NT2/D1 (cell line): ENCODE results near the gene FRRS1.

Source experiments
- DNase-seq: peaks from one replicate; pipeline ENCODE4 v3.0.0-alpha.2; 2011; ENCODE audit warnings: low read depth, low spot score
- H3K27me3 ChIP-seq: 2 replicates; pipeline ENCODE4 v1.6.0; 2011; ENCODE audit warnings: mild to moderate bottlenecking; ENCODE audit not compliant: insufficient read length, insufficient read depth
- H3K36me3 ChIP-seq: 2 replicates; pipeline ENCODE4 v1.6.1; 2011; ENCODE audit warnings: mild to moderate bottlenecking, low read length, mixed read lengths; ENCODE audit not compliant: insufficient read depth, insufficient read length
- H3K4me1 ChIP-seq: 2 replicates; pipeline ENCODE4 v1.5.1; 2011; ENCODE audit not compliant: insufficient read depth, insufficient read length
- H3K4me3 ChIP-seq: 2 replicates; pipeline ENCODE4 v1.5.1; 2011; ENCODE audit warnings: low read depth; ENCODE audit not compliant: insufficient read length
- H3K9ac ChIP-seq: 2 replicates; pipeline ENCODE4 v1.6.0; 2011; ENCODE audit warnings: low read depth; ENCODE audit not compliant: insufficient read length
- H3K9me3 ChIP-seq: 2 replicates; pipeline ENCODE4 v1.5.1; 2011; ENCODE audit warnings: mild to moderate bottlenecking, low read length; ENCODE audit not compliant: insufficient read depth
- SUZ12 ChIP-seq: IDR thresholded peaks from 2 replicates; pipeline ENCODE4 v1.6.1; 2011; ENCODE audit not compliant: insufficient read length, insufficient read depth; ENCODE audit errors: extremely low read depth
- YY1 ChIP-seq: IDR thresholded peaks from 2 replicates; pipeline ENCODE4 v1.6.1; 2011; ENCODE audit not compliant: insufficient read length, insufficient read depth
- ZNF274 ChIP-seq: IDR thresholded peaks from 2 replicates; pipeline ENCODE4 v1.6.1; 2011; ENCODE audit warnings: mild to moderate bottlenecking, low read depth, low read length

FRRS1 gene

DNA sequence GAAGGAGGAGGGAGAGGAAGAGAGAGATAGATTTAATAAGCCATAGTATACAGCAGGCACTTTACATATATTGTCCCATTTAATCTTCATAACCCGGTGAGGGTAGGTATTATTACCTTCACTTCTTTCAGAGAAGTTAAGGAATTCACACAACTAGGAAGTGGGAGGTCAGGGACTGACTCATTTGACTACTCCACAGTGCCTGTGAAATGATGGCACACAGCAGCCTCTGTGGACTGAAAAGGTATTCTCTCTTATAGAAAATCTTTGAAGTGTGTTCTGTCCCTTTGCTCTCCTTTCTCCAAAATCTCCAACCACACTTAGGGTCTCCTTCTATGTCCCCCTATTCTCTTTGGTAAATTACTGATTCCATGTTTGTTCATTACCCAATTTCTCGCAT, 96.6 kb downstream of the FRRS1 start:
- Histone ChIP-seq H3K27me3 (no peaks in the 10 kb centered on the region), H3K4me3 (no peak overlapping the region), H3K9me3 (no peaks in the 10 kb centered on the region), H3K36me3 (no peaks in the 10 kb centered on the region), H3K4me1 (no peaks in the 10 kb centered on the region), H3K9ac (no peak overlapping the region)
- no peak for TF ChIP-seq SUZ12
- TF ChIP-seq YY1, result no peak
- no peak for TF ChIP-seq ZNF274
- no peak for DNase-seq

DNA sequence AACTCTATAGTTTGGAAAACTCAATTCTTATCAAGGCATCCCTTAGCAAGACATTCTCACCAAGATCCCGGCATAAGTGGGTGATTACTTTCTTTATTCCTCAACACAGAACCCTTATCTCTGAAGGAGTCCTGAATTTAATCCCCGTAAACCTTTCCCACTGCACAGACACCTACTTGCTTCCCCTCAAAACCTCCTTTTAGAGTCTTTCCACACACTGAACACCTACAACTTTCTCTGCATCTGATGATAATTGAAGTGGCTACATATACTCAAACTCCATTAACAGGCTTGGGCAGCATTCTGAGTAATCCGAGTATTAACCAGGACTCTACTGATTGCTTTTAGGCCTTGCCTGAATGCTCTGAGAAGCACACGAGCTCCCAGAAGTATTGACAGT, 97.1 kb downstream of the FRRS1 start:
- Histone ChIP-seq H3K4me3 (no peak overlapping the region), H3K4me1 (no peaks in the 10 kb centered on the region), H3K9ac (no peak overlapping the region), H3K9me3 (no peaks in the 10 kb centered on the region), H3K36me3 (no peaks in the 10 kb centered on the region), H3K27me3 (no peaks in the 10 kb centered on the region)
- DNase-seq, result no peak
- TF ChIP-seq SUZ12, result no peak
- no peak for TF ChIP-seq ZNF274
- TF ChIP-seq YY1, result no peak

GRCh38 chr1:99665212-99665611, 101.2 kb downstream of the FRRS1 start:
- TF ChIP-seq SUZ12, result no peak
- TF ChIP-seq ZNF274, result no peak
- TF ChIP-seq YY1, result no peak

GRCh38 chr1:99663501-99663900, 102.9 kb downstream of the FRRS1 start:
- Histone ChIP-seq H3K4me3 (no peak overlapping the region), H3K9ac (no peak overlapping the region), H3K9me3 (no peaks in the 10 kb centered on the region), H3K4me1 (no peaks in the 10 kb centered on the region), H3K27me3 (no peaks in the 10 kb centered on the region), H3K36me3 (no peaks in the 10 kb centered on the region)
- DNase-seq, result no peak
- no peak for TF ChIP-seq SUZ12
- no peak for TF ChIP-seq ZNF274
- no peak for TF ChIP-seq YY1

More at GRCh38 chr1:99665212-99665611, 101.2 kb downstream of the FRRS1 start:
- no peaks in the 10 kb centered on the region for H3K9me3 ChIP-seq
- H3K9ac ChIP-seq, result no peak overlapping the region
- H3K4me3 ChIP-seq, result no peak overlapping the region
- H3K27me3 ChIP-seq, result no peaks in the 10 kb centered on the region
- H3K4me1 ChIP-seq, result no peaks in the 10 kb centered on the region
- H3K36me3 ChIP-seq, result no peaks in the 10 kb centered on the region
- DNase-seq, result no peak

- Histone ChIP-seq H3K36me3 (no peaks in the 10 kb centered on the region), H3K27me3 (no peaks in the 10 kb centered on the region), H3K9me3 (no peaks in the 10 kb centered on the region), H3K9ac (no peak overlapping the region), H3K4me3 (no peak overlapping the region), H3K4me1 (no peaks in the 10 kb centered on the region)
- TF ChIP-seq ZNF274, result no peak
- no peak for TF ChIP-seq YY1
- TF ChIP-seq SUZ12, result no peak
- no peak for DNase-seq
These were observed 103.8 kb downstream of the FRRS1 start for GRCh38 chr1:99662539-99663080.

- no peak overlapping the region for H3K4me3 ChIP-seq
- DNase-seq, result no peak
- H3K36me3 ChIP-seq, result no peaks in the 10 kb centered on the region
- no peaks in the 10 kb centered on the region for H3K27me3 ChIP-seq
- H3K4me1 ChIP-seq, result no peaks in the 10 kb centered on the region
- TF ChIP-seq YY1 (no peak), SUZ12 (no peak), ZNF274 (no peak)
- H3K9ac ChIP-seq, result no peak overlapping the region
- no peaks in the 10 kb centered on the region for H3K9me3 ChIP-seq
These were observed 104.7 kb downstream of the FRRS1 start for GRCh38 chr1:99661780-99662179.

GRCh38 chr1:99660496-99660895, 105.9 kb downstream of the FRRS1 start:
- Histone ChIP-seq H3K9me3 (no peaks in the 10 kb centered on the region), H3K36me3 (no peaks in the 10 kb centered on the region), H3K9ac (no peak overlapping the region), H3K4me1 (no peaks in the 10 kb centered on the region), H3K4me3 (no peak overlapping the region), H3K27me3 (no peaks in the 10 kb centered on the region)
- TF ChIP-seq ZNF274 (no peak), YY1 (no peak), SUZ12 (no peak)
- no peak for DNase-seq

DNA sequence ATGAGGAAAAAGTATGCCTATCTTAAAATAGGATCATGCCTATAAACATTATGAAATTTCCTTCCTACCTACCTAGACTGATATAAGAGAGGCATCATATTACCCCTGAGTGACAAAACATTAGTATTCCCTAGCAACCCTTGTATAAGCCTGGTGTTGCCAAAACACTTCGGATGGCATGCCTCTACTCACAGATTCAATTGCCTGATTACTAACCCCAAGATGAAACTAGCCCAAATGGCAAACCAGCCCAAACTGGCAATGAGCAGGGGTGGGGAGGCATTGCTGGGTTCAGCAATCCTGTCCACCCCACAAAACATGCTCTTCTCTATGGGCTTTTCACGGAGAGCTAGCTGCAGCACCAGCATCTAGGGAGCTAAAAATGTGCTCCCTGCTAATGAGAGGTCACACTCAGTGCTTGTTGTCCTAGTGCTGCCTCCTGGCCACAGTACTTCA, 106.7 kb downstream of the FRRS1 start:
- no peak for TF ChIP-seq YY1
- TF ChIP-seq ZNF274, result no peak
- no peak for TF ChIP-seq SUZ12
- no peaks in the 10 kb centered on the region for H3K36me3 ChIP-seq
- no peak for DNase-seq
- no peak overlapping the region for H3K9ac ChIP-seq
- H3K9me3 ChIP-seq, result no peaks in the 10 kb centered on the region
- H3K4me1 ChIP-seq, result no peaks in the 10 kb centered on the region
- H3K27me3 ChIP-seq, result no peaks in the 10 kb centered on the region
- no peak overlapping the region for H3K4me3 ChIP-seq
